OCI-LY7 (cell line): ENCODE results near the gene DNAJB12.

ENCODE experiments used
- EZH2phosphoT487 ChIP-seq: fragments of 200-600 bp; sonication (generic); IDR thresholded peaks from 2 replicates; pipeline ENCODE4 v1.6.1; 2018; ENCODE audit warnings: low read depth, borderline replicate concordance, mild to moderate bottlenecking, mixed run types, antibody characterized with exemption, low read length, moderate library complexity, mixed read lengths
- TF ChIP-seq, protein P1 (sequence below): fragments of 200-600 bp; sonication (generic); conservative IDR thresholded peaks from 2 replicates; pipeline ENCODE4 v1.5.1; 2014; ENCODE audit warnings: mild to moderate bottlenecking, antibody characterized with exemption, low read length, moderate library complexity, mixed read lengths

DNA sequence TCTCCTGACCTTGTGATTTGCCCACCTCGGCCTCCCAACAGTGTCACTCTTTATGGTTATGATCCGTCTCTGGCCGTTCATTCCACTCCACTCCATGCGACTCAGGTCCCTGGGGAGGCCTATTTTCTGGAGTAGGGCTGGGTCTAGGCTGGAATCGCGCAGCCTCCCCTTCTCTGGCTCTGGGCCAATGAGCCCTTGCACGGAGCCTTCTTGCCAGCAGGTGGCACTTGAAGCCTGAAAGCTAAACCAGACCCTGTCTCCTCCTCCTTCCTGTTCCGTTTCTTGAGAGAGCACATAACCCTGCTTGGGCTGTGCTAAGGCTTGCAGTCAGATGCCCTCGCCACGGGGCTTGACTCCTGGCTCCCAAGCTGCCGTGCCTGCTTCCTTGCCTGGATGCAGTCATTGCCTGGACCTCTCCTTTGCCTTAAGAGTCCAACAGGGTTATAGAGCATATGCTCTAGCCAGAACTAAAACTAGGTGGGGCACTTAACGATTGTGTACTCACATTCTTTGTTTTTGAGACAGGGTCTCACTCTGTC, 9.6 kb upstream of the DNAJB12 start:
- TF ChIP-seq, protein P1, sequence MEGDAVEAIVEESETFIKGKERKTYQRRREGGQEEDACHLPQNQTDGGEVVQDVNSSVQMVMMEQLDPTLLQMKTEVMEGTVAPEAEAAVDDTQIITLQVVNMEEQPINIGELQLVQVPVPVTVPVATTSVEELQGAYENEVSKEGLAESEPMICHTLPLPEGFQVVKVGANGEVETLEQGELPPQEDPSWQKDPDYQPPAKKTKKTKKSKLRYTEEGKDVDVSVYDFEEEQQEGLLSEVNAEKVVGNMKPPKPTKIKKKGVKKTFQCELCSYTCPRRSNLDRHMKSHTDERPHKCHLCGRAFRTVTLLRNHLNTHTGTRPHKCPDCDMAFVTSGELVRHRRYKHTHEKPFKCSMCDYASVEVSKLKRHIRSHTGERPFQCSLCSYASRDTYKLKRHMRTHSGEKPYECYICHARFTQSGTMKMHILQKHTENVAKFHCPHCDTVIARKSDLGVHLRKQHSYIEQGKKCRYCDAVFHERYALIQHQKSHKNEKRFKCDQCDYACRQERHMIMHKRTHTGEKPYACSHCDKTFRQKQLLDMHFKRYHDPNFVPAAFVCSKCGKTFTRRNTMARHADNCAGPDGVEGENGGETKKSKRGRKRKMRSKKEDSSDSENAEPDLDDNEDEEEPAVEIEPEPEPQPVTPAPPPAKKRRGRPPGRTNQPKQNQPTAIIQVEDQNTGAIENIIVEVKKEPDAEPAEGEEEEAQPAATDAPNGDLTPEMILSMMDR, result peak; percentile 95
- TF ChIP-seq EZH2phosphoT487, result no peak
